Activated T-helper 17 cell treated with anti-CD3 and anti-CD28 coated beads, Interleukin-2, amount 50 U/mL, for 72 hours (primary cell): ENCODE measurements around the gene WWTR1. TPM values are rescaled to one million over a fixed set of nuclear protein-coding genes. Genes with fewer than 3 reads are reported as not detected.

Source experiments
- ATAC-seq: fragments of 150-1000 bp; cut with Tn5 transposase; replicated peaks from 2 replicates; pipeline ENCODE4 v1.10.0; 2021; ENCODE audit warnings: mild to moderate bottlenecking, moderate library complexity
- H3K27ac Mint-ChIP-seq: one replicate; pipeline ENCODE4 v1.8.0; 2022; ENCODE audit warnings: mixed read lengths
- H3K27me3 Mint-ChIP-seq: one replicate; pipeline ENCODE4 v1.8.0; 2022; ENCODE audit warnings: mixed read lengths
- H3K36me3 Mint-ChIP-seq: one replicate; pipeline ENCODE4 v1.8.0; 2022; ENCODE audit warnings: low read depth, mild to moderate bottlenecking, mixed read lengths
- H3K4me1 Mint-ChIP-seq: one replicate; pipeline ENCODE4 v1.8.0; 2022; ENCODE audit warnings: mixed read lengths
- H3K4me3 Mint-ChIP-seq: one replicate; pipeline ENCODE4 v1.8.0; 2022; ENCODE audit warnings: mild to moderate bottlenecking, mixed read lengths
- H3K9me3 Mint-ChIP-seq: one replicate; pipeline ENCODE4 v1.8.0; 2022; ENCODE audit warnings: mixed read lengths
- total RNA-seq, 2 donors: library from RNA; stranded (reverse); gene quantifications; one replicate each; pipeline ENCODE4 v1.2.3, GENCODE V29; 2022

The WWTR1 gene
- total RNA-seq, 2 donors from 2014 or later, result 1.8 to 2.8 TPM

- no peaks in the 10 kb centered on the region for H3K9me3 Mint-ChIP-seq
- H3K27me3 Mint-ChIP-seq, result peaks cover 16% of the 10 kb centered on the region
- H3K4me3 Mint-ChIP-seq, result no peak overlapping the region
- H3K27ac Mint-ChIP-seq, result no peak overlapping the region
- ATAC-seq, result no peak
- no peaks in the 10 kb centered on the region for H3K36me3 Mint-ChIP-seq
- no peaks in the 10 kb centered on the region for H3K4me1 Mint-ChIP-seq
These were observed 13.9 kb downstream of the WWTR1 start for GRCh38 chr3:149643963-149644362.

- no peak overlapping the region for H3K27ac Mint-ChIP-seq
- no peaks in the 10 kb centered on the region for H3K36me3 Mint-ChIP-seq
- H3K4me3 Mint-ChIP-seq, result no peak overlapping the region
- no peaks in the 10 kb centered on the region for H3K4me1 Mint-ChIP-seq
- no peak for ATAC-seq
- H3K27me3 Mint-ChIP-seq, result peaks cover 15% of the 10 kb centered on the region
- H3K9me3 Mint-ChIP-seq, result no peaks in the 10 kb centered on the region
These were observed 14.4 kb downstream of the WWTR1 start for GRCh38 chr3:149643482-149643798.

- Mint-ChIP-seq H3K27me3 (peaks cover 6% of the 10 kb centered on the region), H3K4me3 (no peak overlapping the region), H3K36me3 (no peaks in the 10 kb centered on the region), H3K4me1 (no peaks in the 10 kb centered on the region), H3K9me3 (no peaks in the 10 kb centered on the region), H3K27ac (no peak overlapping the region)
- ATAC-seq, result no peak
These were observed 16.7 kb downstream of the WWTR1 start for GRCh38 chr3:149640976-149641728.

GRCh38 chr3:149639093-149639486 is 18.7 kb downstream of the WWTR1 start:
- Mint-ChIP-seq H3K9me3 (no peaks in the 10 kb centered on the region), H3K27ac (no peak overlapping the region), H3K4me1 (no peaks in the 10 kb centered on the region), H3K4me3 (no peak overlapping the region), H3K36me3 (no peaks in the 10 kb centered on the region), H3K27me3 (peaks cover 16% of the 10 kb centered on the region)
- ATAC-seq, result no peak

GRCh38 chr3:149638228-149639092 is 19.4 kb downstream of the WWTR1 start:
- peaks cover 22% of the 10 kb centered on the region for H3K27me3 Mint-ChIP-seq

GRCh38 chr3:149635396-149635795 is 22.4 kb downstream of the WWTR1 start:
- H3K4me1 Mint-ChIP-seq, result no peaks in the 10 kb centered on the region
- H3K36me3 Mint-ChIP-seq, result no peaks in the 10 kb centered on the region
- H3K27ac Mint-ChIP-seq, result no peak overlapping the region
- peaks cover 29% of the 10 kb centered on the region for H3K27me3 Mint-ChIP-seq
- no peak overlapping the region for H3K4me3 Mint-ChIP-seq
- no peak for ATAC-seq
- no peaks in the 10 kb centered on the region for H3K9me3 Mint-ChIP-seq

More at GRCh38 chr3:149638228-149639092, 19.4 kb downstream of the WWTR1 start:
- Mint-ChIP-seq H3K9me3 (no peaks in the 10 kb centered on the region), H3K4me1 (no peaks in the 10 kb centered on the region), H3K36me3 (no peaks in the 10 kb centered on the region), H3K27ac (no peak overlapping the region), H3K4me3 (no peak overlapping the region)
- ATAC-seq, result no peak

GRCh38 chr3:149634573-149634972 is 23.3 kb downstream of the WWTR1 start:
- Mint-ChIP-seq H3K4me3 (no peak overlapping the region), H3K36me3 (no peaks in the 10 kb centered on the region), H3K9me3 (no peaks in the 10 kb centered on the region), H3K27me3 (peaks cover 29% of the 10 kb centered on the region), H3K27ac (no peak overlapping the region), H3K4me1 (no peaks in the 10 kb centered on the region)
- no peak for ATAC-seq

GRCh38 chr3:149634072-149634471 is 23.8 kb downstream of the WWTR1 start:
- Mint-ChIP-seq H3K4me1 (no peaks in the 10 kb centered on the region), H3K4me3 (no peak overlapping the region), H3K36me3 (no peaks in the 10 kb centered on the region), H3K27ac (no peak overlapping the region), H3K27me3 (peaks cover 29% of the 10 kb centered on the region), H3K9me3 (no peaks in the 10 kb centered on the region)
- ATAC-seq, result no peak

- Mint-ChIP-seq H3K27me3 (peaks cover 25% of the 10 kb centered on the region), H3K36me3 (no peaks in the 10 kb centered on the region), H3K9me3 (no peaks in the 10 kb centered on the region), H3K4me3 (no peak overlapping the region), H3K4me1 (no peaks in the 10 kb centered on the region), H3K27ac (no peak overlapping the region)
- ATAC-seq, result no peak
These were observed 25.6 kb downstream of the WWTR1 start for GRCh38 chr3:149632225-149632624.

- Mint-ChIP-seq H3K27me3 (peaks cover 26% of the 10 kb centered on the region), H3K4me1 (no peaks in the 10 kb centered on the region), H3K27ac (no peak overlapping the region), H3K4me3 (no peak overlapping the region), H3K36me3 (no peaks in the 10 kb centered on the region), H3K9me3 (no peaks in the 10 kb centered on the region)
- ATAC-seq, result no peak
These were observed 27.0 kb downstream of the WWTR1 start for GRCh38 chr3:149630806-149631205.

GRCh38 chr3:149628957-149629670 is 28.7 kb downstream of the WWTR1 start:
- Mint-ChIP-seq H3K4me1 (no peaks in the 10 kb centered on the region), H3K27ac (no peak overlapping the region), H3K4me3 (no peak overlapping the region), H3K27me3 (peaks cover 19% of the 10 kb centered on the region), H3K36me3 (no peaks in the 10 kb centered on the region), H3K9me3 (no peaks in the 10 kb centered on the region)
- ATAC-seq, result no peak

- Mint-ChIP-seq H3K27me3 (peaks cover 9% of the 10 kb centered on the region), H3K36me3 (no peaks in the 10 kb centered on the region), H3K4me3 (no peak overlapping the region), H3K27ac (no peak overlapping the region), H3K4me1 (no peaks in the 10 kb centered on the region), H3K9me3 (no peaks in the 10 kb centered on the region)
- ATAC-seq, result no peak
These were observed 31.2 kb downstream of the WWTR1 start for GRCh38 chr3:149626671-149627070.

- H3K4me1 Mint-ChIP-seq, result peaks cover 4% of the 10 kb centered on the region
- no peak for ATAC-seq
- H3K9me3 Mint-ChIP-seq, result no peaks in the 10 kb centered on the region
- H3K27ac Mint-ChIP-seq, result no peak overlapping the region
- no peak overlapping the region for H3K4me3 Mint-ChIP-seq
- no peaks in the 10 kb centered on the region for H3K36me3 Mint-ChIP-seq
- peaks cover 9% of the 10 kb centered on the region for H3K27me3 Mint-ChIP-seq
These were observed 32.0 kb downstream of the WWTR1 start for GRCh38 chr3:149625795-149626194.

GRCh38 chr3:149623824-149624223 is 34.0 kb downstream of the WWTR1 start:
- no peak for ATAC-seq
- Mint-ChIP-seq H3K4me3 (no peak overlapping the region), H3K4me1 (peaks cover 9% of the 10 kb centered on the region), H3K27me3 (peaks cover 9% of the 10 kb centered on the region), H3K9me3 (no peaks in the 10 kb centered on the region), H3K36me3 (no peaks in the 10 kb centered on the region), H3K27ac (no peak overlapping the region)
